ENCODE data around the gene THBS2. TPM values are rescaled to one million over a fixed set of nuclear protein-coding genes. Genes with fewer than 3 reads are reported as not detected.

THBS2 gene
- total and polyA plus RNA-seq, 2 donors (not counting 3 experiments of a cell fraction or from before 2014, with no cell fraction given): 0.08 TPM; not detected in 1

- no TSS peak for BruUV-seq (replicated peaks)
- Histone ChIP-seq H3K4me2 (ENCODE audit: insufficient read depth, low read length) (no peak overlapping the region), H3K9ac (replicated peaks; ENCODE audit: extremely low read depth, insufficient read depth, low read length) (no peak overlapping the region), H3K27me3 (ENCODE audit: control insufficient read depth in 2 of 2, insufficient read depth in 2 of 2, low read length in 2 of 2) (no peaks in the 10 kb centered on the region), H3K4me1 (ENCODE audit: control insufficient read depth, extremely low read depth, insufficient read depth, low read length) (no peaks in the 10 kb centered on the region), H3K9me3 (replicated peaks; ENCODE audit: control insufficient read depth, insufficient read depth, low read length) (no peaks in the 10 kb centered on the region), H3K27ac (ENCODE audit: insufficient read depth, low read depth, low read length) (no peak overlapping the region), H4K20me1 (replicated peaks; ENCODE audit: control insufficient read depth, extremely low read depth, insufficient read depth, low read length) (no peaks in the 10 kb centered on the region), H2AFZ (ENCODE audit: low read depth, low read length) (no peak overlapping the region), H3K9me1 (replicated peaks; ENCODE audit: control insufficient read depth, extremely low read depth, insufficient read depth, low read length) (no peaks in the 10 kb centered on the region), H3K79me2 (ENCODE audit: control insufficient read depth, insufficient read depth, low read length) (no peaks in the 10 kb centered on the region), H3K36me3 (ENCODE audit: control insufficient read depth in 2 of 2, extremely low read depth in 1 of 2, insufficient read depth in 2 of 2, low read length in 2 of 2) (no peaks in the 10 kb centered on the region), H3K4me3 (replicated peaks in 1 of 3; ENCODE audit: insufficient read depth in 1 of 3, low read depth in 1 of 3, low read length in 3 of 3) (no peak overlapping the region)
- ChIA-PET CTCF (no interaction called here), POLR2A (no interaction called here)
- FAIRE-seq (no peak), DNase-seq (ENCODE audit: low read depth, low spot score) (no peak)
- intact Hi-C loops (cut with micrococcal nuclease): no loop called here
- TF ChIP-seq FOS (IDR thresholded peaks at IDR 0.05; ENCODE audit: borderline replicate concordance, insufficient read depth, low read length): no peak
- no peak for TF ChIP-seq POLR2AphosphoS5 (IDR thresholded peaks at IDR 0.05; ENCODE audit: insufficient read depth, low read depth, low read length)
- no peak for TF ChIP-seq JUN (IDR thresholded peaks at IDR 0.05; ENCODE audit: borderline replicate concordance, insufficient read depth, insufficient read length, low read depth)
- no peak for TF ChIP-seq MYC (IDR thresholded peaks at IDR 0.05; ENCODE audit: low read depth, low read length)
- no peak for TF ChIP-seq CTCF (IDR thresholded peaks at IDR 0.05; ENCODE audit: extremely low read depth in 1 of 2, insufficient read depth in 1 of 2, low read depth in 1 of 2, low read length in 2 of 2)
- no peak for TF ChIP-seq EZH2 (IDR thresholded peaks at IDR 0.05; ENCODE audit: borderline replicate concordance, low read depth, low read length, severe bottlenecking)
- no peak for TF ChIP-seq GATA2 (IDR thresholded peaks at IDR 0.05; ENCODE audit: insufficient read depth, insufficient read length, low read depth, low read length)
- no peak for TF ChIP-seq POLR2A (IDR thresholded peaks at IDR 0.05; ENCODE audit: low read depth, low read length)
- TF ChIP-seq MAX (IDR thresholded peaks at IDR 0.05; ENCODE audit: insufficient read depth, insufficient read length): no peak
- dilution Hi-C loops (cut with MboI; ENCODE audit: extremely low pct_ligation_motif_present, low sequenced_read_pairs): no loop called here
Observed at GRCh38 chr6:169169375-169169774, 84.3 kb downstream of the THBS2 start.
